Fibroblast of lung (primary cell): Measurements from ENCODE around the gene CRTAC1. TPM values are rescaled to one million over a fixed set of nuclear protein-coding genes. Genes with fewer than 3 reads are reported as not detected.

Experiments used
- DNase-seq, 2 donors: peaks; one replicate each; pipeline versions ENCODE4 v3.0.0 to v3.0.0-alpha.2; 2010; ENCODE audit warnings: low read depth in 2 of 2
- H2AFZ ChIP-seq: 2 replicates; pipeline ENCODE4 v1.5.1; 2012; ENCODE audit warnings: low read length, control low read depth, inconsistent platforms
- H3K27ac ChIP-seq: 2 replicates; pipeline ENCODE4 v1.5.1; 2011; ENCODE audit warnings: low read length, control low read depth; ENCODE audit not compliant: insufficient read depth
- H3K27me3 ChIP-seq: 2 replicates; pipeline ENCODE4 v1.5.1; 2011; ENCODE audit warnings: mild to moderate bottlenecking, low read length; ENCODE audit not compliant: control insufficient read depth, insufficient read depth
- H3K36me3 ChIP-seq: 2 replicates; pipeline ENCODE4 v1.5.1; 2011; ENCODE audit warnings: low read length; ENCODE audit not compliant: control insufficient read depth, insufficient read depth
- H3K4me1 ChIP-seq: 2 replicates; pipeline ENCODE4 v1.5.1; 2011; ENCODE audit warnings: low read length; ENCODE audit not compliant: control insufficient read depth, insufficient read depth; ENCODE audit errors: extremely low read depth
- H3K4me2 ChIP-seq: 2 replicates; pipeline ENCODE4 v1.5.1; 2011; ENCODE audit warnings: low read length, control low read depth; ENCODE audit not compliant: insufficient read depth; ENCODE audit errors: extremely low read depth
- H3K4me3 ChIP-seq, 4 experiments: fragments of 200-600 bp in 1 of 4; sonication (generic) in 1 of 4; replicated peaks in 1 of 4; 2 replicates each; pipeline ENCODE4 v1.5.1; 2011 to 2016; ENCODE audit warnings: low read length in 4 of 4, low read depth in 3 of 4, mild to moderate bottlenecking in 3 of 4, control low read depth in 2 of 4, inconsistent platforms in 1 of 4, mixed read lengths in 1 of 4; ENCODE audit not compliant: insufficient read depth in 1 of 4; ENCODE audit errors: control extremely low read depth in 1 of 4
- H3K79me2 ChIP-seq: 2 replicates; pipeline ENCODE4 v1.5.1; 2012; ENCODE audit warnings: mild to moderate bottlenecking, low read length, inconsistent platforms; ENCODE audit not compliant: control insufficient read depth, insufficient read depth
- H3K9ac ChIP-seq: 2 replicates; pipeline ENCODE4 v1.5.1; 2011; ENCODE audit warnings: mild to moderate bottlenecking, low read length, control low read depth; ENCODE audit not compliant: insufficient read depth
- H3K9me3 ChIP-seq: 2 replicates; pipeline ENCODE4 v1.5.1; 2012; ENCODE audit warnings: low read depth, low read length; ENCODE audit not compliant: control insufficient read depth, insufficient read depth
- H4K20me1 ChIP-seq: 2 replicates; pipeline ENCODE4 v1.5.1; 2011; ENCODE audit warnings: low read length; ENCODE audit not compliant: control insufficient read depth, insufficient read depth; ENCODE audit errors: extremely low read depth
- CTCF ChIP-seq, 2 donors: IDR thresholded peaks in 1 of 2; conservative IDR thresholded peaks in 1 of 2; 1 replicate in 1 of 2; 2 replicates in 1 of 2; pipeline ENCODE4 v1.5.1; 2011 to 2012; ENCODE audit warnings: low read length in 2 of 2, control low read depth in 1 of 2, inconsistent platforms in 1 of 2, low read depth in 1 of 2, mild to moderate bottlenecking in 1 of 2
- EZH2 ChIP-seq: IDR thresholded peaks from 2 replicates; pipeline ENCODE4 v1.5.1; 2012; ENCODE audit warnings: low read length, control low read depth, mild to moderate bottlenecking; ENCODE audit errors: missing control alignments
- polyA plus RNA-seq, 2 donors: library from polyadenylated mRNA; depleted of rRNA in 1 of 2; stranded (reverse) in 1 of 2; unstranded in 1 of 2; fragments of >200 nt; gene quantifications; 2 replicates each; pipeline ENCODE4 v1.2.1, GENCODE V29; 2011 to 2012; ENCODE audit warnings: missing spikeins in 1 of 2
- total RNA-seq: library from RNA; depleted of rRNA; stranded (reverse); fragments of >200 nt; gene quantifications from 2 replicates; pipeline ENCODE4 v1.2.1, GENCODE V29; 2014

CRTAC1 gene
- total and polyA plus RNA-seq, 2 donors (not counting 1 experiment from before 2014, with no cell fraction given) = not detected

GRCh38 chr10:98067165-98067564 is 36.7 kb upstream of the CRTAC1 start:
- H4K20me1 ChIP-seq = peaks cover 2% of the 10 kb centered on the region
- no peak overlapping the region for H3K4me3 ChIP-seq
- no peak overlapping the region for H3K4me2 ChIP-seq
- H3K9ac ChIP-seq = no peak overlapping the region
- no peak overlapping the region for H2AFZ ChIP-seq
- H3K36me3 ChIP-seq = no peaks in the 10 kb centered on the region
- H3K4me1 ChIP-seq = no peaks in the 10 kb centered on the region
- no peak for DNase-seq
- no peaks in the 10 kb centered on the region for H3K9me3 ChIP-seq
- H3K79me2 ChIP-seq = no peaks in the 10 kb centered on the region
- TF ChIP-seq CTCF (conservative IDR thresholded peaks at IDR 0.05 in 1 of 2, IDR thresholded peaks at IDR 0.05 in 1 of 2; ENCODE audit: low read depth in 1 of 2, low read length in 2 of 2) = no peak
- TF ChIP-seq EZH2 = no peak
- no peak overlapping the region for H3K27ac ChIP-seq
- no peaks in the 10 kb centered on the region for H3K27me3 ChIP-seq

GRCh38 chr10:98063740-98064027 is 33.3 kb upstream of the CRTAC1 start:
- no peak overlapping the region for H3K27ac ChIP-seq
- peaks cover 2% of the 10 kb centered on the region for H4K20me1 ChIP-seq
- no peaks in the 10 kb centered on the region for H3K27me3 ChIP-seq
- no peak for DNase-seq
- no peaks in the 10 kb centered on the region for H3K4me1 ChIP-seq
- no peak overlapping the region for H3K4me2 ChIP-seq
- H3K79me2 ChIP-seq = no peaks in the 10 kb centered on the region
- H3K9me3 ChIP-seq = no peaks in the 10 kb centered on the region
- no peaks in the 10 kb centered on the region for H3K36me3 ChIP-seq
- H2AFZ ChIP-seq = no peak overlapping the region
- no peak overlapping the region for H3K9ac ChIP-seq
- no peak overlapping the region for H3K4me3 ChIP-seq
- TF ChIP-seq EZH2 (no peak), CTCF (conservative IDR thresholded peaks at IDR 0.05 in 1 of 2, IDR thresholded peaks at IDR 0.05 in 1 of 2; ENCODE audit: low read depth in 1 of 2, low read length in 2 of 2) (no peak)

GRCh38 chr10:98062424-98062823 is 32.0 kb upstream of the CRTAC1 start:
- no peaks in the 10 kb centered on the region for H3K4me1 ChIP-seq
- no peak overlapping the region for H2AFZ ChIP-seq
- no peak overlapping the region for H3K4me2 ChIP-seq
- no peaks in the 10 kb centered on the region for H3K36me3 ChIP-seq
- no peaks in the 10 kb centered on the region for H4K20me1 ChIP-seq
- TF ChIP-seq EZH2 = no peak
- TF ChIP-seq CTCF (conservative IDR thresholded peaks at IDR 0.05 in 1 of 2, IDR thresholded peaks at IDR 0.05 in 1 of 2; ENCODE audit: low read depth in 1 of 2, low read length in 2 of 2) = no peak
- H3K4me3 ChIP-seq = no peak overlapping the region
- H3K27me3 ChIP-seq = no peaks in the 10 kb centered on the region
- no peak overlapping the region for H3K27ac ChIP-seq
- no peak overlapping the region for H3K9ac ChIP-seq
- no peaks in the 10 kb centered on the region for H3K9me3 ChIP-seq
- no peak for DNase-seq
- H3K79me2 ChIP-seq = no peaks in the 10 kb centered on the region
